GM12878 (cell line): Measurements from ENCODE around the gene CERT1.

Experiments used
- POLR2AphosphoS5 ChIP-seq: IDR thresholded peaks from 2 replicates; pipeline ENCODE4 v1.6.1; 2011; ENCODE audit warnings: mild to moderate bottlenecking, low read length, inconsistent platforms
- TF ChIP-seq, protein P1 (sequence below), 3 experiments: IDR thresholded peaks in 2 of 3; conservative IDR thresholded peaks in 1 of 3; 2 replicates each; pipeline ENCODE4 v1.5.1; 2011; ENCODE audit warnings: low read depth in 3 of 3, low read length in 3 of 3, mild to moderate bottlenecking in 3 of 3, control low read depth in 2 of 3, moderate library complexity in 2 of 3, inconsistent platforms in 1 of 3, mixed read lengths in 1 of 3; ENCODE audit not compliant: control insufficient read depth in 2 of 3, insufficient read depth in 1 of 3; ENCODE audit errors: extremely low read depth in 1 of 3

GRCh38 chr5:75389430-75389829 is 122.0 kb downstream of the CERT1 start:
- TF ChIP-seq, protein P1, sequence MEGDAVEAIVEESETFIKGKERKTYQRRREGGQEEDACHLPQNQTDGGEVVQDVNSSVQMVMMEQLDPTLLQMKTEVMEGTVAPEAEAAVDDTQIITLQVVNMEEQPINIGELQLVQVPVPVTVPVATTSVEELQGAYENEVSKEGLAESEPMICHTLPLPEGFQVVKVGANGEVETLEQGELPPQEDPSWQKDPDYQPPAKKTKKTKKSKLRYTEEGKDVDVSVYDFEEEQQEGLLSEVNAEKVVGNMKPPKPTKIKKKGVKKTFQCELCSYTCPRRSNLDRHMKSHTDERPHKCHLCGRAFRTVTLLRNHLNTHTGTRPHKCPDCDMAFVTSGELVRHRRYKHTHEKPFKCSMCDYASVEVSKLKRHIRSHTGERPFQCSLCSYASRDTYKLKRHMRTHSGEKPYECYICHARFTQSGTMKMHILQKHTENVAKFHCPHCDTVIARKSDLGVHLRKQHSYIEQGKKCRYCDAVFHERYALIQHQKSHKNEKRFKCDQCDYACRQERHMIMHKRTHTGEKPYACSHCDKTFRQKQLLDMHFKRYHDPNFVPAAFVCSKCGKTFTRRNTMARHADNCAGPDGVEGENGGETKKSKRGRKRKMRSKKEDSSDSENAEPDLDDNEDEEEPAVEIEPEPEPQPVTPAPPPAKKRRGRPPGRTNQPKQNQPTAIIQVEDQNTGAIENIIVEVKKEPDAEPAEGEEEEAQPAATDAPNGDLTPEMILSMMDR (IDR thresholded peaks at IDR 0.05 in 2 of 3, conservative IDR thresholded peaks at IDR 0.05 in 1 of 3; ENCODE audit: control insufficient read depth in 2 of 3, extremely low read depth in 1 of 3, insufficient read depth in 1 of 3, low read depth in 3 of 3, low read length in 3 of 3): no peak
- no peak for TF ChIP-seq POLR2AphosphoS5
